ENCODE data around the gene KCNJ1.

The KCNJ1 gene

DNA sequence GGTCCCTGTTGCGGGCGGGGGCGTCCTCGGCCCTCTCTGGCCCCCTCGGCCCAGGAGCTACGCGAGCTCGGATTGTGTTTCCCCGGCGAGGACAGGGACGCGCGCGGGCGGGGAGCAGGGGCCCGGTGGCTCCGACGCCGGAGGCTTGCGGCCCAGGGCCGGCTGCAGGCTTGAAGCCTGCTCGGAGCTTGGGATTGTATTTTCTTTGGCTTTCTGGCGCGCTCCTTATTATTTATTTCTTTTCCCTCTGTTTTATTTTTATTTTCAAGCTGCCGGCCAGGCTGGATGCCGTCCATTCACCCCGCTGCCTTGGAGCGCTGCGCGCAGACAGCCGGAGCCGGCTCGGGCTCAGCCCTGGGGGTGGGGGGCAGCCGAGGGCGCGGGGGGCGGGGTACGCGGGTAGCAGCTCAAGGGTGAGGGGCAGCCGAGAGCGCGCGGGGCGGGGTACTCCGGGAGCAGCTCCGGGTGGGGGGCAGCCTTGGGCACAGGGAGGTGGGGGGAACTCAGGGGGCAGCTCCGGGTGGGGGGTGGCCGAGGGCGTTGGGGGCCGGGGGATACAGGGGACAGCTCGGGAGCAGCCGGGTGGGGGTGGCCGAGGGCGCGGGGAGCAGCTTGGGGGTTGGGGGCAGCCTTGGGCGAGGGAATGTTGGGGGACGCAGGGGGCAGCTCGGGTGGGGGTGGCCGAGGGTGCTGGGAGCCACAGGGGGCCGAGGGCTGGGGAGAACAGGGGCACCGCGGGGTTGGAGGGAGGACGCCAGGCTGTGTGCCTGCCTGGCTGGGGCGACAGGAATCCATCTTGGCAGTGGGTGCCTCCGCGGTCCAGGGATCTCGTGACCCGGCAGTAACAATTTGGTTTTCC is 42.7 kb downstream of the KCNJ1 start:
- no peak for DNase-seq (ENCODE audit: low read depth, low spot score)

- DNase-seq (ENCODE audit: low read depth, low spot score) = no peak
Measured at GRCh38 chr11:128823753-128824152, 43.3 kb downstream of the KCNJ1 start.

- DNase-seq (ENCODE audit: low read depth, low spot score) = no peak
Measured at GRCh38 chr11:128822130-128822529, 45.0 kb downstream of the KCNJ1 start.

- no peak for DNase-seq (ENCODE audit: low read depth, low spot score)
Measured at GRCh38 chr11:128821556-128821955, 45.5 kb downstream of the KCNJ1 start.

GRCh38 chr11:128819198-128819597 is 47.9 kb downstream of the KCNJ1 start:
- no peak for DNase-seq (ENCODE audit: low read depth, low spot score)

DNA sequence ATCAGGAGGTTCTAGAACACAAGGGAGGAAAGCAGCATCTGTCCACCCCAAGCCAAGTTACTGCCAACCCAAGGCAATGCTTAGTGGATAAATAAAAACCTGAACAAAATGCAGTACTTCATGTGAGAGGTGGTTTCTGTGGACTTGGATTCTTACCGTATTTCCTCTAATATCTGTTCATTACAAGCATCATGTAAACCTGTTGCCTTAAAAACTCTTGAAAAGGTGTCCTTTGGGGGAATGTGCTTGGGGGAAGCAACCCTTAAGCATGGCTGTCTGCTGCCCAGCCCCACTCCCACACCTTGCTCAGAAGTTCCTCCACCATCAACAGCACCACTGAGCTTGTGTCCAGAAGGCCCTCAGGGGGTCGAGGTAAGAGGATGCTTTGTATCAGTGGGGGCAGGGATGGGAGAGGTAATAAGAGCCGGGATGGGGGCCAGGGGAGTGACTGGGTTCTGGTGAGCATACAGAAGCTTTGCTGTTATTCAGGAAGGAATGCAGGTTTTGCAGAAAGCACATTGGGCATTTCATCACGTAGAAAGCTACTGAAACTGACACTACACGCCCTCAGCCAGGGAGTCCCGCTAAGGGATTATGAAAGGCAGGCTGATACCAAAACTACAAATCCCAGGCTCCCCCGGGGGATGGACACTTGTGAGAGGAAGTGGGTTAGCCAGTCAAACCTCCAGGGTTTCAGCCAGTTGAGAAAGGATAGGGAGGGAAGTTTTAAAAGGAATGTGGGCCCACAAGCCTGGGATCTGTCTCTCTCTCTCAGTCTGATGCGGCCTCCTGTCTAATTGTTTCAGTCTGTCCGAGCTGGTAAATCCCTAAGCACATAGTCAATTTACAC is 52.0 kb downstream of the KCNJ1 start:
- DNase-seq (ENCODE audit: low read depth, low spot score) = peak; percentile 92

GRCh38 chr11:128813729-128814128 is 53.4 kb downstream of the KCNJ1 start:
- DNase-seq (ENCODE audit: low read depth, low spot score) = no peak

- DNase-seq (ENCODE audit: low read depth, low spot score) = no peak
Measured at GRCh38 chr11:128810784-128811514, 56.1 kb downstream of the KCNJ1 start.

GRCh38 chr11:128809128-128809527 is 58.0 kb downstream of the KCNJ1 start:
- no peak for DNase-seq (ENCODE audit: low read depth, low spot score)

DNA sequence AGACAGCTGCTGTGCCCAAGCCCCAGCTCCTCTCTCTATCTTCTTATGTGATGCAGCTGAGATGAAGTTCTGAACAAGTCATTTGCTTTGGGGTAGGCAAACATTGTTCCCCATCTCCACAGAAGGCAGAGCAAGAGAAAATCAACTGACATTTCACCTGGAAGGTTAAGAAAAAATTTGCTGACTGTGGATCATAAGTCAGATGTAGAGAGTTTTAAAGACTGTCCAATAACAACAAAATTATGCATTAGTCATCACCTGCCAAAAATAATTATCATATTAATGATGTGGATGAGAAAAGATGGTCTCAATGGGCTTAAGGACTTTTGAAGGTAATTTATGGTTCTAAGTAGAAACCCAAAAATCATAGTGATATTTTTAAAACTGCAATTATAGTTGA is 59.2 kb downstream of the KCNJ1 start:
- no peak for DNase-seq (ENCODE audit: low read depth, low spot score)

DNA sequence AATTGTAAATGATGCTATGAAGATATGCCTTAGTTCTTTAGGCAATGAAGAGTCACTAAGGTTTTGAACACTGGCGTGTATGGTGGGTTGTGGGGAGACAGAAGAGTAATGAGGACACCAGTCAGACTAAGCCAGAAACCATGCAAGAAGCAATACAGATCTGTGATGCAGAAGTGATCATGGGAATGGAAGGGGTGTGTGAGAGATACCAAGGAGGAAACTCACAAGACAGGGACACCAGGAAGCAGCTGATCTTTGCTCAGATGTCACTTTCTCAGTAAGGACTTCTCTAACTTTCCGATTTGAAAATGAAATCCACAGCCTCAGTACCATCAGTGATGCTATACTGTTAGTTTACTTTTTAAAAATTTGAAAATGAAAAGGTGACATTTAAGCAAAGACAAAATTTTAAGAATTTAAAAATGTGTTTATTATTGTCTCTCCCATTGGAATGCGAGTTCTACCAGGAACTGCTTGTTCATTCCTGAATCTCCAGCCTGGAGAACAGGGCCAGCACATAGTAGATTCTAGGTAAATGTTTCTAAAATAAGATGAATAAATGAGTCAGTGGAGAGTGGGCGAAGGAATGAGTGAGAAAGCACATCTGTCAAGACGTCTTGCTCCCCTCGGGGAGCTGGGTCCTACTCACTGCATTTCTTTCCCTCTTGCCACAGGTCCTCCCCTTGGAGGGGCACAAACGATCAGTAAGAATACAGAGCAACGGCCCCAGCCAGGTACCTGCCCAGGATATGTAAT is 60.4 kb downstream of the KCNJ1 start:
- DNase-seq (ENCODE audit: low read depth, low spot score) = no peak

DNA sequence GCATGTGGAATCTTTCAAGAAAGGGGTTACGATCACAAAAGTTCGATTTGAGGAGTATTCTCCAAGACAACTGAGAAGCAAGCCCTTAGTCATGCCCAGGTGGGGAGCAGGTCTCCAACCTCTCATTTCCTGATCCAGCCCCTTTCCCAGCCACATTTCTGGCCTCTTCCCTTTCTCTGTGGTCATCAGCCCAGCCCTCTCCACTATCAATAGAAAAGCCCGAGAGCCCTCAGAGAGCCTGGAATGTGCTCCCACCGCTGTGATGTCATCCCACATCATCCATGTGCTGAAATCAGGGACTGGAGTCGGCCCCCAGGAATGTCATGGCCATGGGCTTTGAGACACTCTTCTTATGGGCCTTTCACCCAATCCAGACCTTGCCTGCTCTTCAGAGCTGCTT is 62.6 kb downstream of the KCNJ1 start:
- peak; percentile 25 for DNase-seq (ENCODE audit: low read depth, low spot score)

DNA sequence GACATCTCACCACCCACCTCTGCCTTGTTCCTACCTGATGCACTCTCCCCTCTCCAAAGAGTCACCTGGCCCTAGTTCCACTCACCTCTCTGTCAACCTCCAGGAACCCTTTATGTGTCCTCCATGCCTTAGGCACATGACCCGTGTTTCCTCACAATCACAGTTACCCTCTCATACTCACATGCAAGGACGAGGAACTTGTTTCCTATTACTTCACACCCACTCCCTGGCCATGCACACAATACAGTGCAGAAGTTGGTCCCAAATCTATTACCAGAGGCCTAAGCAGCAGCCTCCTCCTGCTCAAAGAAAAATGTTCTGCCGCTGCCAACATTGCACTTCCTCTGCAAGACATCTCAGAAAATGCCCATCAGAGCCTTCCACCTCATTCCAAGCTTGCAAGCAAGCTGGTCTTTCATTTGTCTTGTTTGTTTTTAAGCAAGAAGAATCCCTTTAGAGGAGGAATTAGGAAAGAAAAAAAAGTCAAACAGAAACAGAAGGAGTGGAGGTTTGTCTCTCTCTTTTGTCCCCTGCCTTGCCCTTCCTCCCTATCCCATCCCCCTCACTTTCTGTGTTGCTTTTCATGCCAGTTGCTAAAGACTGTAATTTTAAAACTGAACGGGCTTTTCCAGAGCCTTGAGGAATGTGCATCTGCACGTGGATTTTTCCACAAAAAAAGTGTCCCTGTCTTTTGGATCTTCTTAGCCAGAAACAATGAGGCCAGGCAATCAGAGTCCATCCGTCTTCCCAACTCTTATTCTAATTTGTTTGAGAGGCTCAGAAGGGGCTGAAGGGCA is 63.4 kb downstream of the KCNJ1 start:
- no peak for DNase-seq (ENCODE audit: low read depth, low spot score)

GRCh38 chr11:128803011-128803410 is 64.1 kb downstream of the KCNJ1 start:
- no peak for DNase-seq (ENCODE audit: low read depth, low spot score)

- DNase-seq (ENCODE audit: low read depth, low spot score) = peak; percentile 57
Measured at GRCh38 chr11:128802358-128802981, 64.6 kb downstream of the KCNJ1 start.

DNA sequence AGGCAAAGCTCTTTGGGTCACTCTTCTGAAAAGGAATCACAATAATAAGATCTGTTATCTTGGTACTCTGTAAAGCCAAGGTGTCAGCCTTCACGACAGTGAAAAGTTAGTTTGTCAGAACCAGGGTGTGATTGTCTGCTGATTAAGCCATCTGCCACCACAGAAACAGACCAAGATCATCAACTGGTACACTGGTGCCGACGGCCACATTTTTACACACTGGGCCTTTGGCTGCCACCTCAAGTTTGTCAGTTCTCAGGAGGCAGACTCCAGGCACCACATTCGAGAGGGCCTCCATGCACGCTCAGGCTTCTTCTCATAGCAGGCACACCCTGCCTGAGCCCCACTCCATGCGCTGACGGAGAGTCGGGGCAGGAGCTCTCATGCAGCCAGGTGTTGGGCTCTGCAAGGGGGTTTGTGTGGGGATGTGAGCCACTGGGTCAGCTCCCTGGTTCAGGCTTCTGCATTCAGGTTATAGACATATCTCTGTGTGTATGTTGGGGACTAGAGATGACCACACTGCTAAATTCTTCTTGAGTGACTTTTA is 66.2 kb downstream of the KCNJ1 start:
- DNase-seq (ENCODE audit: low read depth, low spot score) = no peak

GRCh38 chr11:128796270-128796669 is 70.8 kb downstream of the KCNJ1 start:
- no peak for DNase-seq (ENCODE audit: low read depth, low spot score)

GRCh38 chr11:128790196-128790595 is 76.9 kb downstream of the KCNJ1 start:
- DNase-seq (ENCODE audit: low read depth, low spot score) = no peak

- no peak for DNase-seq (ENCODE audit: low read depth, low spot score)
Measured at GRCh38 chr11:128789497-128790150, 77.5 kb downstream of the KCNJ1 start.

All from ELF-1 (cell line).